OCI-LY1 (cell line): ENCODE data around the gene ZNF407.

Experiments
- H2AFZ ChIP-seq: fragments of 200-600 bp; sonication (generic), shearing (Covaris generic); 2 replicates; pipeline ENCODE4 v1.6.0; 2014; ENCODE audit warnings: antibody characterized with exemption, mild to moderate bottlenecking, low read length
- H3F3A ChIP-seq: fragments of 200-600 bp; sonication (generic), shearing (Covaris generic); 2 replicates; pipeline ENCODE4 v1.6.0; 2014; ENCODE audit warnings: mild to moderate bottlenecking, antibody characterized with exemption, low read length, moderate library complexity; ENCODE audit not compliant: insufficient read depth
- H3K27ac ChIP-seq: fragments of 200-600 bp; sonication (generic); 2 replicates; pipeline ENCODE4 v1.5.1; 2014; ENCODE audit warnings: low read length, mixed run types, mild to moderate bottlenecking, low read depth; ENCODE audit not compliant: poor library complexity, severe bottlenecking
- H3K27me3 ChIP-seq: fragments of 200-600 bp; sonication (generic); 2 replicates; pipeline ENCODE4 v1.6.0; 2014; ENCODE audit warnings: antibody characterized with exemption, mild to moderate bottlenecking, low read length, moderate library complexity; ENCODE audit not compliant: insufficient read depth
- H3K36me3 ChIP-seq: fragments of 200-600 bp; sonication (generic); 2 replicates; pipeline ENCODE4 v1.6.1; 2014; ENCODE audit warnings: mild to moderate bottlenecking, antibody characterized with exemption, low read length, moderate library complexity, mixed read lengths; ENCODE audit not compliant: insufficient read depth
- H3K4me1 ChIP-seq: fragments of 200-600 bp; sonication (generic); 2 replicates; pipeline ENCODE4 v1.5.1; 2014; ENCODE audit warnings: mild to moderate bottlenecking, low read length, moderate library complexity; ENCODE audit not compliant: insufficient read depth, severe bottlenecking
- H3K4me2 ChIP-seq: fragments of 200-600 bp; sonication (generic), shearing (Covaris generic); 2 replicates; pipeline ENCODE4 v1.6.1; 2014; ENCODE audit warnings: low read length
- H3K4me3 ChIP-seq: fragments of 200-600 bp; sonication (generic); 2 replicates; pipeline ENCODE4 v1.5.1; 2014; ENCODE audit warnings: low read length, low read depth, mild to moderate bottlenecking, mixed read lengths; ENCODE audit not compliant: poor library complexity, severe bottlenecking
- H3K79me2 ChIP-seq: fragments of 200-600 bp; shearing (Covaris generic); 2 replicates; pipeline ENCODE4 v1.6.1; 2016; ENCODE audit warnings: mixed run types, low read length, mixed read lengths; ENCODE audit not compliant: insufficient read depth
- H3K9ac ChIP-seq: fragments of 200-600 bp; sonication (generic), shearing (Covaris generic); 2 replicates; pipeline ENCODE4 v1.6.1; 2014; ENCODE audit warnings: mild to moderate bottlenecking, low read length, mixed read lengths
- H3K9me2 ChIP-seq: fragments of 200-600 bp; sonication (generic), shearing (Covaris generic); 2 replicates; pipeline ENCODE4 v1.6.1; 2014; ENCODE audit warnings: low read depth, mild to moderate bottlenecking, low read length, mixed read lengths
- H3K9me3 ChIP-seq: fragments of 200-600 bp; shearing (Covaris generic); 2 replicates; pipeline ENCODE4 v1.6.1; 2014; ENCODE audit warnings: low read length, mixed read lengths
- H4K20me1 ChIP-seq: fragments of 200-600 bp; sonication (generic), shearing (Covaris generic); 2 replicates; pipeline ENCODE4 v1.6.0; 2016; ENCODE audit warnings: mild to moderate bottlenecking, low read length; ENCODE audit not compliant: insufficient read depth
- EZH2 ChIP-seq: fragments of 200-600 bp; sonication (generic), shearing (Covaris generic); IDR thresholded peaks from 2 replicates; pipeline ENCODE4 v1.8.0; 2017; ENCODE audit warnings: borderline replicate concordance, mixed run types, mild to moderate bottlenecking, antibody characterized with exemption, low read length, moderate library complexity, mixed read lengths
- TF ChIP-seq, protein P1 (sequence below): fragments of 200-600 bp; sonication (generic), shearing (Covaris generic); IDR thresholded peaks from 2 replicates; pipeline ENCODE4 v1.5.1; 2017; ENCODE audit warnings: mild to moderate bottlenecking, antibody characterized with exemption, low read length, moderate library complexity, mixed read lengths

ZNF407 gene

GRCh38 chr18:74918276-74918790 lies 320.7 kb downstream of the ZNF407 start:
- no peaks in the 10 kb centered on the region for H3K27me3 ChIP-seq
- no peak overlapping the region for H3K9ac ChIP-seq
- H3K4me1 ChIP-seq, result no peaks in the 10 kb centered on the region
- no peaks in the 10 kb centered on the region for H4K20me1 ChIP-seq
- no peaks in the 10 kb centered on the region for H3F3A ChIP-seq
- H3K4me3 ChIP-seq, result no peak overlapping the region
- H3K79me2 ChIP-seq, result no peaks in the 10 kb centered on the region
- H2AFZ ChIP-seq, result no peak overlapping the region
- no peak overlapping the region for H3K27ac ChIP-seq
- H3K36me3 ChIP-seq, result no peaks in the 10 kb centered on the region; the same call in 1 of the 2 replicates
- H3K9me2 ChIP-seq, result no peaks in the 10 kb centered on the region
- TF ChIP-seq EZH2, result no peak
- TF ChIP-seq, protein P1, sequence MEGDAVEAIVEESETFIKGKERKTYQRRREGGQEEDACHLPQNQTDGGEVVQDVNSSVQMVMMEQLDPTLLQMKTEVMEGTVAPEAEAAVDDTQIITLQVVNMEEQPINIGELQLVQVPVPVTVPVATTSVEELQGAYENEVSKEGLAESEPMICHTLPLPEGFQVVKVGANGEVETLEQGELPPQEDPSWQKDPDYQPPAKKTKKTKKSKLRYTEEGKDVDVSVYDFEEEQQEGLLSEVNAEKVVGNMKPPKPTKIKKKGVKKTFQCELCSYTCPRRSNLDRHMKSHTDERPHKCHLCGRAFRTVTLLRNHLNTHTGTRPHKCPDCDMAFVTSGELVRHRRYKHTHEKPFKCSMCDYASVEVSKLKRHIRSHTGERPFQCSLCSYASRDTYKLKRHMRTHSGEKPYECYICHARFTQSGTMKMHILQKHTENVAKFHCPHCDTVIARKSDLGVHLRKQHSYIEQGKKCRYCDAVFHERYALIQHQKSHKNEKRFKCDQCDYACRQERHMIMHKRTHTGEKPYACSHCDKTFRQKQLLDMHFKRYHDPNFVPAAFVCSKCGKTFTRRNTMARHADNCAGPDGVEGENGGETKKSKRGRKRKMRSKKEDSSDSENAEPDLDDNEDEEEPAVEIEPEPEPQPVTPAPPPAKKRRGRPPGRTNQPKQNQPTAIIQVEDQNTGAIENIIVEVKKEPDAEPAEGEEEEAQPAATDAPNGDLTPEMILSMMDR, result no peak
- H3K4me2 ChIP-seq, result no peak overlapping the region
- H3K9me3 ChIP-seq, result no peaks in the 10 kb centered on the region

DNA sequence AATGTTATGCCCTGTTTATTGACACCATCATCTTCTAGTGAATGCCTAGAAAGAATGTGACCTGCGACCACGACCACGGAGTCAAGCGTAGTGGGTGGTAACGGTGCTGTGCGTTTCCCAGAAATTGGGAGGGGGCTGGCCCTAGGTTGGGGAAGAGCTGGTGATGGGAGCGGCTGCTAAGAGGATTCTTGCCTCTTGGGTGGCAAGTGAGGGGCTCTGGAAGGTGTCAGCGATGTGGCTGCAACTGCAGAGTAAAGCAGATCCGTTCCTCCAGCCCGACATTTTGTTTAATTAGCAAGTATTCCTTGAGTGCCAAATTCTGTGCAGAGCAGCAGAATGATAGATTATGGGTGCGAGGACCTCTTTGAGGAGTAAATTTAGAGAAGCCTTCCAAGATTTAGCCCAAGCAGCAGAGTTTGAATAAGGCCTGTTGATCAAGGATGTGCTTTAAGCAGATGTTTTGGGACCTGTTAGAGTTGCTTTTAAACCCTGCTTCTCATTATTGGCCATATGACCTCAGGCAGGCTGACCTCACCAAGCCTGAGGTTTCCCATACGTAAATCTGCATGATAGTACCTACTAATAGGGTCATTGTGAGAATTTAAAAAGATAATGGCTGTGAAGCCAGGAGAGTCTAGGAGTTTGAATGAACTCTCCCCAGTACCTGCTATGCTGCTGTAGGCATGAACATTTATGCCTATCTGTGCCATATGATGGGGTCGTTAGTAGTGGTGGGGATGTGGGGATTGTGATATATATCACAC lies 323.6 kb downstream of the ZNF407 start:
- Histone ChIP-seq H3K9ac (no peak overlapping the region), H4K20me1 (no peaks in the 10 kb centered on the region), H3K9me2 (no peaks in the 10 kb centered on the region), H3K79me2 (no peaks in the 10 kb centered on the region), H3K9me3 (no peaks in the 10 kb centered on the region), H3K4me1 (no peaks in the 10 kb centered on the region), H3K4me2 (no peak overlapping the region), H3F3A (no peaks in the 10 kb centered on the region), H3K4me3 (no peak overlapping the region), H3K27me3 (no peaks in the 10 kb centered on the region), H2AFZ (no peak overlapping the region), H3K27ac (no peak overlapping the region), H3K36me3 (no peaks in the 10 kb centered on the region; the same call in 1 of the 2 replicates)
- TF ChIP-seq, protein P1, result no peak

DNA sequence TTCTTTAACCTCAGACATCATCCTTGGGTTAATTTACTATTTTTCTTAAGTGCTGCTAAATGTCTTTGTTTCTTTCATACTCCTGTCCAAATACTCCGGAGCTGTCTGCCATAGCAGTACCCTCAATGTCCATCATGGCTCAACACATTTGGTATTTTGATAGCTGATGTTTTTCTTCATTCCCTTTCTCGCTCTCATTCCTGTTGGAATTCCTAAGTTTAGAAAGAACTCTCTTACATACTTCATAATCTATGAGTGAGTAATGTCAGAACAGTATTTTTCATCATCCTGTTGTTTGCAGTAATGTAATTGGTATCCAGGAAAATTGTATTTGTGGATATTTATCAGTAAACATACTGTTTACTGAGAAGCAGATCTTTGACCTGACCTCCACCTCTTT lies 328.4 kb downstream of the ZNF407 start:
- Histone ChIP-seq H3K9me2 (no peaks in the 10 kb centered on the region), H3K79me2 (no peaks in the 10 kb centered on the region), H3K4me3 (no peak overlapping the region), H3F3A (no peaks in the 10 kb centered on the region), H3K4me1 (peaks cover 3% of the 10 kb centered on the region), H2AFZ (no peak overlapping the region), H3K4me2 (no peak overlapping the region), H3K27ac (no peak overlapping the region), H3K27me3 (no peaks in the 10 kb centered on the region), H3K9ac (no peak overlapping the region), H3K36me3 (no peaks in the 10 kb centered on the region; the same call in 1 of the 2 replicates), H4K20me1 (no peaks in the 10 kb centered on the region), H3K9me3 (no peaks in the 10 kb centered on the region)
- TF ChIP-seq, protein P1, result no peak
- no peak for TF ChIP-seq EZH2
